Measurements from ENCODE around the gene MSGN1. TPM values are rescaled to one million over a fixed set of nuclear protein-coding genes. Genes with fewer than 3 reads are reported as not detected.

The MSGN1 gene
- total RNA-seq, 1 donor from 2014 or later: not detected

Other genes with a start within 250 kb of the MSGN1 start
- gene SMC6, start 62.6 kb upstream of the MSGN1 start, total RNA-seq: 27.8 and 31.0 TPM in 2 replicates
- gene GEN1, start 62.3 kb upstream of the MSGN1 start, total RNA-seq: 28.1 and 31.8 TPM in 2 replicates
- gene KCNS3, start 62.2 kb downstream of the MSGN1 start, total RNA-seq: 0.07 TPM in 1 of 2 replicates, not detected in the other